Inflammatory macrophage treated with lipopolysaccharide for 4 hours (primary cell): ENCODE results near the gene NAV3.

Source experiments
- DNase-seq: peaks from one replicate; pipeline ENCODE4 v3.0.0-alpha.2; 2020

NAV3 gene

GRCh38 chr12:77830583-77831351 is at the start of gene NAV3:
NAV3 (plus strand) TSS chr12:77830894; CDS start chr12:77831462, 568 bp downstream.
- no peak for DNase-seq

GRCh38 chr12:77782034-77782433 is 48.7 kb upstream of the NAV3 start:
- DNase-seq: no peak

GRCh38 chr12:77782766-77783165 is 47.9 kb upstream of the NAV3 start:
- DNase-seq: no peak

GRCh38 chr12:77785211-77785610 is 45.5 kb upstream of the NAV3 start:
- DNase-seq: no peak

GRCh38 chr12:77786675-77787074 is 44.0 kb upstream of the NAV3 start:
- DNase-seq: no peak

- DNase-seq: no peak
These were observed 42.2 kb upstream of the NAV3 start for GRCh38 chr12:77788231-77789168.

- DNase-seq: no peak
These were observed 35.0 kb upstream of the NAV3 start for GRCh38 chr12:77795699-77796098.

GRCh38 chr12:77796775-77797174 is 33.9 kb upstream of the NAV3 start:
- DNase-seq: no peak

GRCh38 chr12:77800501-77800900 is 30.2 kb upstream of the NAV3 start:
- DNase-seq: no peak

- DNase-seq: no peak
These were observed 22.2 kb upstream of the NAV3 start for GRCh38 chr12:77808534-77808933.

GRCh38 chr12:77813558-77813957 is 17.1 kb upstream of the NAV3 start:
- no peak for DNase-seq

- DNase-seq: no peak
These were observed 16.3 kb upstream of the NAV3 start for GRCh38 chr12:77814386-77814785.

GRCh38 chr12:77816196-77816595 is 14.5 kb upstream of the NAV3 start:
- DNase-seq: no peak

GRCh38 chr12:77817276-77817675 is 13.4 kb upstream of the NAV3 start:
- no peak for DNase-seq

- DNase-seq: no peak
These were observed 12.3 kb upstream of the NAV3 start for GRCh38 chr12:77818351-77818750.

GRCh38 chr12:77821699-77822203 is 8.9 kb upstream of the NAV3 start:
- no peak for DNase-seq

- no peak for DNase-seq
These were observed 2.6 kb downstream of the NAV3 start for GRCh38 chr12:77833329-77833728.

GRCh38 chr12:77834618-77835017 is 3.9 kb downstream of the NAV3 start:
- DNase-seq: no peak

- DNase-seq: no peak
These were observed 5.3 kb downstream of the NAV3 start for GRCh38 chr12:77835969-77836368.

- no peak for DNase-seq
These were observed 7.2 kb downstream of the NAV3 start for GRCh38 chr12:77837876-77838291.

- no peak for DNase-seq
These were observed 10.8 kb downstream of the NAV3 start for GRCh38 chr12:77841521-77841920.

- DNase-seq: no peak
These were observed 11.7 kb downstream of the NAV3 start for GRCh38 chr12:77842430-77842829.

GRCh38 chr12:77845831-77846230 is 15.1 kb downstream of the NAV3 start:
- DNase-seq: no peak

- no peak for DNase-seq
These were observed 16.4 kb downstream of the NAV3 start for GRCh38 chr12:77847060-77847541.
